Right cardiac atrium (tissue), 5 donors: ENCODE data around the gene SEL1L. TPM values are rescaled to one million over a fixed set of nuclear protein-coding genes. Genes with fewer than 3 reads are reported as not detected.
"Not testable (repeated sequence)": the region's sequence is repeated elsewhere in the genome, so short reads cannot be mapped to it uniquely, and the experiment has no call there.

Experiments used
- ATAC-seq, 2 donors: fragments of 200-7000 bp; cut with Tn5 transposase; one replicate each; pipeline versions ENCODE4 v1.8.0 to v1.9.1; 2020; ENCODE audit warnings: moderate library complexity in 2 of 2, mild to moderate bottlenecking in 1 of 2
- DNase-seq, 3 donors: peaks; one replicate each; pipeline ENCODE4 v3.0.0-alpha.2; 2020
- H3K27ac ChIP-seq: one replicate; pipeline ENCODE4 v1.5.1; 2013; ENCODE audit warnings: mild to moderate bottlenecking, low read length, control low read depth, moderate library complexity
- H3K27me3 ChIP-seq: one replicate; pipeline ENCODE4 v1.6.1; 2013; ENCODE audit not compliant: control insufficient read depth, insufficient read depth
- H3K4me1 ChIP-seq: one replicate; pipeline ENCODE4 v1.6.1; 2013; ENCODE audit warnings: low read length; ENCODE audit not compliant: control insufficient read depth, insufficient read depth
- H3K4me3 ChIP-seq: one replicate; pipeline ENCODE4 v1.5.1; 2013; ENCODE audit warnings: low read length, control low read depth
- H3K9me3 ChIP-seq: one replicate; pipeline ENCODE4 v1.6.1; 2013; ENCODE audit warnings: low read length; ENCODE audit not compliant: control insufficient read depth
- WGBS: extraction: QIAGEN DNeasy Blood & Tissue Kit; methylation state at CpG from one replicate; pipeline ENCODE4 v1.1.7; 2013; 5-methylcytosine and 5-hydroxymethylcytosine counted together
- intact Hi-C, 4 donors: fragments of 100-400 bp; cut with DNase I; formaldehyde crosslinking; loops; one replicate each; pipeline versions ENCODE4 v1.11.0 to v1.14.0; 2022 to 2023
- polyA plus RNA-seq: library from polyadenylated mRNA; stranded (reverse); fragments of 200-250 nt; gene quantifications from one replicate; pipeline ENCODE4 v1.2.3, GENCODE V29; 2013
- total RNA-seq, 4 donors: library from RNA; stranded (reverse); fragmentation: NEBNext Ultra II Directional; extraction: Animal tissue kit (Norgen Biotek cat#: 25700); gene quantifications; one replicate each; pipeline ENCODE4 v1.2.1, GENCODE V29; 2021
- donor health status: healthy with polysubstance abuse.
- donor health status: DM: no; HTN: yes; CAD: no.
- donor health status: DM: no; HTN: no; CAD: no.
- donor health status: DM: no; HTN: yes; CAD: no; lungs with severe emphysema.
- donor health status: DM: yes; HTN: yes; CAD: no.

Gene SEL1L
- total and polyA plus RNA-seq, 5 donors: 13.9 to 77.7 (median 61.7) TPM

DNA sequence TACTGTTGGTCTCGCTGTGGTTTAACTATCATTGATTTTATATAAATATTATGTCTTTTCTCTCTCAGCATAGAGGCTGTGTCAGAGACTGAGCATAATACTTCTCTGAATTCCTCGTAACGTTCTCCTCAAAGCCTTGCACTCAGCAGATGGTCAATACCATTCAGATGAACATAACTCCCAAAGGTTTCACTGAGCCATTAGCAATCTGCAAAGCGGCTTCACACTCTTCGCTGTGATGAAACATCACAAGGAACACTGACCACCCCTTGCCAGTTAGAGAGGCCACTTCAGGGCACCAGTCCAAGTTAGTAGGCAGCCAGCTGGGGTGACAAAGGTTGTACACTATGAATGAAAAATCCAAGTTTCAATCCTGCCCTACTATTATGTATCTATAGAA, 103.4 kb downstream of the SEL1L start:
- no peak for ATAC-seq
- intact Hi-C loops: no loop called here
- no peaks in the 10 kb centered on the region for H3K9me3 ChIP-seq
- no peaks in the 10 kb centered on the region for H3K4me1 ChIP-seq
- no peaks in the 10 kb centered on the region for H3K27me3 ChIP-seq
- WGBS: 67% methylated on average over 5 of the region's 5 CpGs
- H3K4me3 ChIP-seq: no peak overlapping the region
- no peak for DNase-seq
- H3K27ac ChIP-seq: no peak overlapping the region

GRCh38 chr14:81429749-81430148, 103.9 kb downstream of the SEL1L start:
- intact Hi-C loops, H3K4me3 ChIP-seq, DNase-seq, H3K4me1 ChIP-seq, H3K27ac ChIP-seq, ATAC-seq, H3K9me3 ChIP-seq, H3K27me3 ChIP-seq: not testable (repeated sequence)
- 92% methylated on average over 11 of the region's 11 CpGs for WGBS

DNA sequence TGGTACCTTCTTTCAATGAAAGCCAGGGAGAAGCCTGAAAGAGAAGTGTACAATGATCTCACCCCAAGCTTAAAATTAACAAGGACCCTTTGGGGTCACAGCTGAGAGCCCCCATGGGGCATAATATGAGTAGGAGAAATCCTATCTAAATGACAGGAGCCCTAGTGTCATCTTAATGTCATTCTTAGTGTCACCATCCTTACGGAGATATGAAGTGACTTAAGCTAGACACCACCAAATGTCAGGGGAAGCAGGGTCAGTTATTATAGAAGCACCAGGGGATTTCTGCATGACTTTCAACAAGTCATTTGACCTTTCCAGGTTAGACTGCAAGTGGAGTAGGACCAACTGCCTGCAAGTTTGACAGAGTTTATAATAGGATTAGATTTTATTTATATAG, 104.6 kb downstream of the SEL1L start:
- DNase-seq (no peak), ATAC-seq (no peak)
- WGBS: 84% methylated on average over 1 of the region's 1 CpG
- intact Hi-C loops: no loop called here
- no peaks in the 10 kb centered on the region for H3K9me3 ChIP-seq
- no peaks in the 10 kb centered on the region for H3K4me1 ChIP-seq
- no peak overlapping the region for H3K27ac ChIP-seq
- H3K4me3 ChIP-seq: no peak overlapping the region
- no peaks in the 10 kb centered on the region for H3K27me3 ChIP-seq

DNA sequence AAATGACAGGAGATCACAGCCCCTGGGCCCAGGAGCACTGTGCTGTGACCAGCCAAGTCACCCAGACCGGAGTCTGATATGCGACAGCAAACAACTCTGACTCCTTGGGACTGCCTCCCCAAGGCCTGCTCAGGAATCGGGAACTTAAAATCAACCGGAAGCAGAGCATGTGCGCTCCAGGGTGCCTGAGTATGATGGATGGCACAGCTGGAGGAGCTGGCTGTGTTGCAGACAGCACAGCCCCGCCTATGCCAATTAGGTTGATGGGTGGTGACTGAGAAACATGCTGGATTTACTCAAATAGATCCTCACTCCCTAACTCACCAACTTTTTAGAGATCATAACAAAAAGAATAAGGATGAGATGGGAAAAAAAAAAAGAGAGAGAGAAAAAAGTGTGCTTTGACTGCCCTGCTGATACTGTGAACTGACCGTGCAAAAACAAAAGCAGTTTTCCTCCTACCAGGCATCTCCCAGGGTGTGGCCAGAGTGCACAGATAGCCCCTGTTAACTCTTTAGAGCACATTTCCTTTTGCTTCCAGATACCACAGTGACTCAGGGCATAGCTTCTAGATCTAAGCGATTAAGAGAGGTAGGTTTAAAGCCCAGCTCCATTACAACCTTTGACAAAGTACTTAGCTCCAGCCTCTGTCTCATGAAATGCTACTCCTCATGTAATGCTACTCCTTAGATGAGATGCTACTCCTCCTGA, 106.2 kb downstream of the SEL1L start:
- peaks cover 3% of the 10 kb centered on the region for H3K4me1 ChIP-seq
- DNase-seq (peak; percentile 35 to 74 (median 68)), ATAC-seq (peak; percentile 61 to 64)
- no peak overlapping the region for H3K4me3 ChIP-seq
- intact Hi-C loops: no loop called here
- no peaks in the 10 kb centered on the region for H3K9me3 ChIP-seq
- no peak overlapping the region for H3K27ac ChIP-seq
- 19% methylated on average over 8 of the region's 8 CpGs for WGBS
- H3K27me3 ChIP-seq: no peaks in the 10 kb centered on the region

GRCh38 chr14:81423504-81423903, 110.1 kb downstream of the SEL1L start:
- H3K9me3 ChIP-seq: no peaks in the 10 kb centered on the region
- 24% methylated on average over 6 of the region's 6 CpGs for WGBS
- intact Hi-C loops: no loop called here
- H3K27me3 ChIP-seq: no peaks in the 10 kb centered on the region
- ATAC-seq (peak; percentile 76 to 87), DNase-seq (peak; percentile 38 to 83 (median 68))
- H3K4me3 ChIP-seq: no peak overlapping the region
- peaks cover 3% of the 10 kb centered on the region for H3K4me1 ChIP-seq
- H3K27ac ChIP-seq: peak overlapping the region; percentile 77

Other genes starting within 250 kb of the SEL1L start
- 10 to 100 TPM in 1 of 4 donors, 1 to 10 TPM in 3; 8.2 to 20.1 (median 9.4) TPM for gene STON2, start 133.5 kb downstream of the SEL1L start, total RNA-seq
- gene STON2, start 133.5 kb downstream of the SEL1L start, polyA plus RNA-seq: 2.0 TPM